IPS DF 19.7 (cell line): Measurements from ENCODE around the gene MED26.

Source experiments
- DNase-seq: peaks from one replicate; pipeline ENCODE4 v3.0.0-alpha.2; 2013; ENCODE audit warnings: low read depth, low spot score

The MED26 gene

GRCh38 chr19:16590876-16591802 lies 36.9 kb downstream of the MED26 start:
- DNase-seq = no peak

GRCh38 chr19:16589917-16590316 lies 38.1 kb downstream of the MED26 start:
- DNase-seq = no peak

GRCh38 chr19:16588824-16589577 lies 39.0 kb downstream of the MED26 start:
- DNase-seq = no peak

DNA sequence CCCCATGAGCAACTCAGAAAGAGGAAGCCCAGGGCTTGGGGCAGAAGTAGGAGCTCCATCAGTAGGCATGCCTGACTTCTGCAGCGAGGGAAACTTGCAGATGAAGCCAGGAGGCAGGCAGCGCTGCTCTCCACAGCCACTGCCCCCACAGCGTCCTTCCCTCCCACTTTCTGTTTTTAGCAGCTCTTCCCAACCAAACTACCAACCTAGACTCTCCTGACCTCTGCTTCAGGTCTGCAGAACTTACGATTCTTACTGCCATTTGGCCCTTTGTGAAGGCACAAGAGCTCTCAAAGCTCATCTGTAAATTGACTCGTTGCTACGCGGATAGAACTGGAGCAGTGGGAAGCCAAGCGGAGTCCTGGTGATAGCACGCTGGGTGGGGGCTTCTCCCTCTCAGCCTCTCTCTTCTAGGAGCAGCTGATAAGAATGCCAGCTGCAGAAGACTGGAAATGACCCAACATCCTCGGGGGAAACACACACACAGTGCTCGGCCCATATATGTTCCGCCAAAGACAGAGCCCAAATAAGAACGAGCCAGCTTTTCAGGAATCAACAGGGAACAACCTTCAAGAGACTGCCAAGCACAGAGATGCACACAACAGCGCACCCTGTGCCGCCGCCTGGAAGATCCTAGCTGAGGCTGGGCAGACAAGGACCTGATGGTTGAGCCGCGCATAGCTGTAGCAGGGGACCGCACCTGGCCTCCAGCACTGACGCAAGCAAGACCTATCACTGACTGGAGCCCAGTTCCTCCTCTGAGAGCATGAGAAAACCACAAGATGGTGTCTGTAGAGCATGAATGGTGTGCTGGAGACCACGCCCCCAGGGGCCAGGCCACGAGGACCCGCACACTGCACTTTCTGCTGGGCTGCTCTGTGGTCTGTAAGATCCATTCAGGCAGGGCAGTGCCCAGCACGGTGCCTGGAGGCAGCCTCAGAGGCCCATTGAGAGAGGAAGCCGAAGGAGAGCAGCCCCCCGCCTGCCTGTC lies 39.9 kb downstream of the MED26 start:
- DNase-seq = no peak

DNA sequence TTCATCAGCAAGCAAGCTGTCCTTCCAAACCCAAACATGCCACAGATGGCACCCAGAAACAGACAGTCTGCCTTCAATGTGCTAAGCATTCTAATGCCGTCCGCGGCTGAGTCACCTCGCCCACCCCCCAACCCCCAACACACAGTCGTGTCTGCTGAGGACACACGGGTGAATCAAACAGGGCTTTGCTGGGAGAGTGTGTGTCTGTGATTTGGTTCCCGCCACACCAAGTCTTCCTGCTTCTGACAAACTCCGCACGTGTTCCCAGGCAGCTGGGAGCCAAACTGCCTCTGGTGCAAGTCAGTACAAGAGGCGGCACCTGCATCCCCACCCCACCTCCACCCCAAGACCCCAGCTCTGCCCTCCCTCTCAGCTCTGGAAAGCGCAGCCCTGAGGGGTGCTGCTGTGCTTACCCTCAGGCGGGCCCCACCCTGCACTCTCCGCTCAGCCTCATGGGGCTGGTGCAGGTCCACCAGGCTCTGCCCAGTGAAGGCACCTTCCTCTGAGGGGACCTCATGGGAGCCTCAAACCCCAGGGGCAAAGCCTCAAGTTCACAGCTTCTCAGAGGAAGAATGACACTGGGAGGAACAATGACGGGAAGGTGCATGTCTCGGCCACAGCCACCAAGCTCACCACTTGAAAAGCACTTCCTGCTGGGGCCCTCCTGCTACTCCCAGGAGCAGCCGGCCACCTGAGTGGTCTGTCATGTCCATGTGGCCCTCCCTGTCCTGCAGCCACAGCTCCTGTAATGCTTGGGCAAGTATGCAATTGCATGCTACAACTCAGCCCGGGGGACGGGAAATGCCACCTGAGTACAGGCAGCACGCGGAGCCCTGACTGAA lies 40.8 kb downstream of the MED26 start:
- DNase-seq = no peak

- no peak for DNase-seq
Measured at GRCh38 chr19:16586477-16586871, 41.5 kb downstream of the MED26 start.

DNA sequence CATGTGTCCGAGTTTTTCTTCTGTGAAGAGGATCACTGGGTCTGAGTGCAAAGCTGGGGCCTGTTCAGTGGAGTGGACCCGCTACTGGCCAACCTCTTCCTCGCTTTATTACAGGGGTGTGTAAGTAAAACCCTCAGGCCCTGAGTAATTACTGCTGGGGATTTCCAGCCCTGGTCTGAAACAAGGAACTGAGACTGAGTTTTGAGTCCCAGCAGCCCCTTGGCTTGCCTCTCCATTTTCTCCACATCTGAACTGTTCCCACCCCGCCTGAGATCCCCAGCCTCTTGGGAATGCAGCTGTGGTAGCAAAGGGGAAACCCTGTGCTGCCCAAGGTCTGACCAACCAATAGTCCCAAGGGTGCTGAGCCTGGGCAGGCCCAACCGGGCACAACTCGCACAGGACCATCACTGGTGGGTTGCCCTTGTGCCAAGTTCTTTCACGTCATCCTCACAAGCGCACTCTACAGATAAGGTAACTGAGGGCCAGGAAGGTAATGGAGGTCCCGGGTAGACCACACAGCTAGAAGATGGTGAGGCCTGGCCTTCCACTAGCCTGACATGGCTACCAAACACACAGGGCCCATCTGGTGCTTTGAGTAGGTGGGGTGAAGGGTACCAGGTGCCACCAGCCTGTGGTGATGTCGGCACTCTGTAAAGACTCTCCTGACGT lies 42.1 kb downstream of the MED26 start:
- no peak for DNase-seq

GRCh38 chr19:16585094-16585801 lies 42.8 kb downstream of the MED26 start:
- no peak for DNase-seq

DNA sequence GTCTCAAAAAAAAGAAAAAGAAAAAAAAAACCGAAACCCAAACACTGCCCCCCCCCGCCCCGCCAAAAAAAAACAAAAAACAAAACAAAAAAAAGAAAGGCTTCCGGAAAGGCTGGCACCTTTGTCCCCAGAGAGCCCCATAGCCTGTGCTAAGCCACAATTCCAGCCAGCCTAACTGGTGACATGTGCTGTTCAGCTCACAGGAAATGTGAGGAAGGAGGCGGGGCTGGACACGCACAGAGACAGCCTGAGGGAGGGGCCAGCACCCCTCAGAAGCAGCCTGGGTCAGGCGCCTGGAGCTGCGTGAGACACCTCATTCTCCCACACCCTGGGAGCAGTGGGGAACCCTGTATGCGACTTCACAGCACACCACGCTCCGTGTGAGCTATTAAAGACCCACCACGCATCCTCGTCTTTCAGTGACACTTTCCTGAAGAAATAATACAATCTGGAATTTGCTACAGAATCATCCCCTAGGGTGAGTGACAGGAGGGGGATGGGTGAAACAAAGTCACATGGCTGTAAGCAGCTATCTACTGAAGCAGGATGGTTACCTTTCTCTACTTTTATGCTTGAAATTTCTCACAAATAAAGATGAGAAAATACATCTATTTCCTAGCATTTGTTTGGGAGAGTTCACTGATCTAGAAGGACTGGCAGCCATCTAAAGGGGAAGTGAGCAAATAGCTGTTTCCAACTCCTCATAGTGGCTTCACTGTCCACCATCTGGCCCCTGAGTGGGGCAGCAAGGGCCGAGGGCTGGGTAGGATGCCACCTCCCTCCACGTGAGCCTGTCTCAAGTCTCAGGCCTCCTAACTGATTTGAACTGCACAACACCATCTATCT lies 43.5 kb downstream of the MED26 start:
- peak; percentile 28 for DNase-seq

GRCh38 chr19:16582486-16583261 lies 45.3 kb downstream of the MED26 start:
- DNase-seq = no peak

GRCh38 chr19:16581971-16582343 lies 46.0 kb downstream of the MED26 start:
- DNase-seq = no peak

GRCh38 chr19:16581145-16581970 lies 46.6 kb downstream of the MED26 start:
- DNase-seq = no peak

GRCh38 chr19:16579381-16579780 lies 48.6 kb downstream of the MED26 start:
- no peak for DNase-seq

DNA sequence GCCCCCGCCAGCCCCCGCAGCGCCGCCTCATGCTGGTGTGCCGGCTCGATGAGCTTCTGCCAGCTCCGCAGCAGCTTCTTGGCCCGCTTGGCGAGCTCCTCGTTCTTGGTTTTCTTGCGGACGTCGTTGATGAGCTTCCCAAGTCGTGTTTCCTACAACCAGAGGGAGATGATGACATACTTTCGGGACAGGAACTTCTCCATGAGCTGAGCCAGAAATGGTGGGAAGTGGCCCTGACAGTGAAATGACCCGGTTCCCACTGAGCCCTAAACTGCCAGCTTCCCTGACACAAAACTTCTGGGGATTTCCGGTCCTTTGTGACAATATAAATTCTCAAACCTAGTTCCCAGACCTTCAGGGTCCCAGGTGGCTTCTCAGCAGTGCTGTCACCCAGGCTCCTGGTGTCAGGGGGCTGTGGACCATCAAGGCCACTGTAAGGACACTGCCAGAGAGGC lies 50.4 kb downstream of the MED26 start:
- no peak for DNase-seq

- no peak for DNase-seq
Measured at GRCh38 chr19:16576690-16577530, 51.1 kb downstream of the MED26 start.
